SK-N-SH (cell line): ENCODE measurements around the gene DCXR. TPM values are rescaled to one million over a fixed set of nuclear protein-coding genes. Genes with fewer than 3 reads are reported as not detected.

Source experiments
- CTCF ChIA-PET: fragments of 300-600, 350-600 bp; formaldehyde crosslinking; extraction: SDS; loops from one replicate; lab custom pipeline; 2021; lab: Yijun Ruan, JAX
- POLR2A ChIA-PET: fragments of 350-600 bp; sonication (Branson Sonifier 250); formaldehyde crosslinking; extraction: SDS; loops from one replicate; lab custom pipeline; 2020; ENCODE audit warnings: antibody characterized with exemption, inconsistent platforms; lab: Yijun Ruan, JAX
- DNase-seq: peaks from one replicate; pipeline ENCODE4 v3.0.0; 2012
- H2AFZ ChIP-seq: fragments of 200-600 bp; sonication (generic); 2 replicates; pipeline ENCODE4 v1.8.1; 2016; ENCODE audit warnings: antibody characterized with exemption, mild to moderate bottlenecking, low read depth
- H3F3A ChIP-seq: fragments of 200-600 bp; sonication (generic); replicated peaks from 2 replicates; pipeline ENCODE3; 2016; ENCODE audit warnings: antibody characterized with exemption, mild to moderate bottlenecking; ENCODE audit not compliant: insufficient read depth
- H3K27ac ChIP-seq, 2 experiments: fragments of 200-500 bp in 1 of 2; fragments of 200-600 bp in 1 of 2; sonication (Bioruptor generic) in 1 of 2; sonication (generic), shearing (Covaris generic) in 1 of 2; 2 replicates each; pipeline versions ENCODE4 v1.5.1 to v1.6.1; 2014 to 2016; ENCODE audit warnings: low read depth in 2 of 2, inconsistent platforms in 1 of 2, low read length in 1 of 2, mild to moderate bottlenecking in 1 of 2, mixed read lengths in 1 of 2
- H3K27me3 ChIP-seq: fragments of 200-600 bp; sonication (generic), shearing (Covaris generic); 2 replicates; pipeline ENCODE4 v1.6.1; 2016; ENCODE audit warnings: mixed run types; ENCODE audit not compliant: insufficient read depth
- H3K36me3 ChIP-seq, 2 experiments: fragments of 200-500 bp in 1 of 2; fragments of 200-600 bp in 1 of 2; sonication (Bioruptor generic) in 1 of 2; sonication (generic) in 1 of 2; replicated peaks in 1 of 2; 2 replicates each; pipeline versions ENCODE3 to v1.5.1; 2014 to 2016; ENCODE audit warnings: low read length in 1 of 2, mild to moderate bottlenecking in 1 of 2; ENCODE audit not compliant: insufficient read depth in 2 of 2, control insufficient read depth in 1 of 2
- H3K4me1 ChIP-seq, 2 experiments: fragments of 200-500 bp in 1 of 2; fragments of 200-600 bp in 1 of 2; sonication (Bioruptor generic) in 1 of 2; sonication (generic), shearing (Covaris generic) in 1 of 2; 2 replicates each; pipeline versions ENCODE4 v1.5.1 to v1.6.1; 2014 to 2016; ENCODE audit warnings: low read depth in 1 of 2, low read length in 1 of 2, mixed run types in 1 of 2; ENCODE audit not compliant: insufficient read depth in 2 of 2, control insufficient read depth in 1 of 2
- H3K4me2 ChIP-seq: fragments of 200-600 bp; sonication (generic), shearing (Covaris generic); 2 replicates; pipeline ENCODE4 v1.6.1; 2017; ENCODE audit warnings: mixed run types
- H3K4me3 ChIP-seq, 2 experiments: fragments of 200-500 bp in 1 of 2; fragments of 200-600 bp in 1 of 2; sonication (Bioruptor generic) in 1 of 2; sonication (generic), shearing (Covaris generic) in 1 of 2; 2 replicates each; pipeline versions ENCODE4 v1.5.1 to v1.8.1; 2014 to 2016; ENCODE audit warnings: low read depth in 2 of 2, inconsistent platforms in 1 of 2, low read length in 1 of 2, mild to moderate bottlenecking in 1 of 2, mixed read lengths in 1 of 2, moderate library complexity in 1 of 2
- H3K79me2 ChIP-seq: fragments of 200-600 bp; sonication (generic); 2 replicates; pipeline ENCODE4 v1.8.1; 2017; ENCODE audit warnings: mild to moderate bottlenecking; ENCODE audit not compliant: insufficient read depth
- H3K9ac ChIP-seq: fragments of 200-600 bp; sonication (generic); 2 replicates; pipeline ENCODE4 v1.6.1; 2017; ENCODE audit warnings: mixed run types
- H3K9me2 ChIP-seq: fragments of 200-600 bp; sonication (generic); 2 replicates; pipeline ENCODE4 v1.6.1; 2017; ENCODE audit warnings: mixed run types
- H3K9me3 ChIP-seq: fragments of 200-600 bp; sonication (generic); 2 replicates; pipeline ENCODE4 v1.6.1; 2017; ENCODE audit warnings: mixed run types, mild to moderate bottlenecking, moderate library complexity
- H4K20me1 ChIP-seq: fragments of 200-600 bp; sonication (generic); 2 replicates; pipeline ENCODE4 v1.6.1; 2017; ENCODE audit warnings: mild to moderate bottlenecking, mixed run types; ENCODE audit not compliant: insufficient read depth
- ELF1 ChIP-seq: IDR thresholded peaks from 2 replicates; pipeline ENCODE4 v1.4.0; 2012
- FOXJ3 ChIP-seq: sonication (generic); formaldehyde crosslinking; IDR thresholded peaks from 2 replicates; pipeline ENCODE4 v1.5.1; 2020; ENCODE audit warnings: mild to moderate bottlenecking, missing genetic modification reagents
- FOXM1 ChIP-seq: IDR thresholded peaks from 2 replicates; pipeline ENCODE4 v1.4.0; 2012; ENCODE audit warnings: low read depth, mild to moderate bottlenecking
- GABPA ChIP-seq: IDR thresholded peaks from 2 replicates; pipeline ENCODE4 v1.4.0; 2012; ENCODE audit warnings: low read depth, mild to moderate bottlenecking
- JUND ChIP-seq: IDR thresholded peaks from 2 replicates; pipeline ENCODE4 v1.4.0; 2012
- MEF2A ChIP-seq: IDR thresholded peaks from 2 replicates; pipeline ENCODE4 v1.4.0; 2012; ENCODE audit warnings: low read depth, borderline replicate concordance
- NRF1 ChIP-seq: IDR thresholded peaks from 2 replicates; pipeline ENCODE4 v1.6.1; 2012; ENCODE audit warnings: low read depth, mild to moderate bottlenecking, low read length
- RAD21 ChIP-seq: IDR thresholded peaks from 2 replicates; pipeline ENCODE4 v1.6.1; 2012; ENCODE audit warnings: mild to moderate bottlenecking, low read length
- RCOR1 ChIP-seq: fragments of 150-350 bp; IDR thresholded peaks from 2 replicates; pipeline ENCODE4 v1.6.1; 2017; ENCODE audit warnings: antibody characterized with exemption, low read length
- REST ChIP-seq: IDR thresholded peaks from 2 replicates; pipeline ENCODE4 v1.6.1; 2012; ENCODE audit warnings: mild to moderate bottlenecking, low read depth, low read length, moderate library complexity
- RXRA ChIP-seq: IDR thresholded peaks from 2 replicates; pipeline ENCODE4 v1.4.0; 2012; ENCODE audit warnings: low read depth, mild to moderate bottlenecking, borderline replicate concordance
- SIN3A ChIP-seq: IDR thresholded peaks from 2 replicates; pipeline ENCODE4 v1.6.1; 2012; ENCODE audit warnings: low read depth, mild to moderate bottlenecking, low read length, moderate library complexity, borderline replicate concordance
- SMC3 ChIP-seq: IDR thresholded peaks from 2 replicates; pipeline ENCODE4 v1.6.1; 2012; ENCODE audit warnings: low read depth, low read length, improper control_type of control experiment
- USF1 ChIP-seq: IDR thresholded peaks from 2 replicates; pipeline ENCODE4 v1.4.0; 2012; ENCODE audit warnings: low read depth, borderline replicate concordance
- YY1 ChIP-seq: IDR thresholded peaks from 2 replicates; pipeline ENCODE4 v1.4.0; 2012; ENCODE audit warnings: low read depth, mild to moderate bottlenecking
- WGBS: methylation state at CpG from one replicate; pipeline ENCODE4 v1.1.6; 2017; ENCODE audit warnings: low lambda C conversion rate; 5-methylcytosine and 5-hydroxymethylcytosine counted together
- polyA plus RNA-seq, 3 experiments: library from polyadenylated mRNA; depleted of rRNA; stranded (reverse); fragments of >200 nt; gene quantifications; 2 replicates each; pipeline ENCODE4 v1.2.3, GENCODE V29; 2012
- TF ChIP-seq, protein P1 (sequence below): fragments of 200-600 bp; sonication (generic); IDR thresholded peaks from 2 replicates; pipeline ENCODE4 v1.6.1; 2017; ENCODE audit warnings: antibody characterized with exemption, mild to moderate bottlenecking, moderate library complexity

The DCXR gene
- polyA plus RNA-seq, 1 of the 3 experiments (the other 2 are of a cell fraction) = 190 TPM

DNA sequence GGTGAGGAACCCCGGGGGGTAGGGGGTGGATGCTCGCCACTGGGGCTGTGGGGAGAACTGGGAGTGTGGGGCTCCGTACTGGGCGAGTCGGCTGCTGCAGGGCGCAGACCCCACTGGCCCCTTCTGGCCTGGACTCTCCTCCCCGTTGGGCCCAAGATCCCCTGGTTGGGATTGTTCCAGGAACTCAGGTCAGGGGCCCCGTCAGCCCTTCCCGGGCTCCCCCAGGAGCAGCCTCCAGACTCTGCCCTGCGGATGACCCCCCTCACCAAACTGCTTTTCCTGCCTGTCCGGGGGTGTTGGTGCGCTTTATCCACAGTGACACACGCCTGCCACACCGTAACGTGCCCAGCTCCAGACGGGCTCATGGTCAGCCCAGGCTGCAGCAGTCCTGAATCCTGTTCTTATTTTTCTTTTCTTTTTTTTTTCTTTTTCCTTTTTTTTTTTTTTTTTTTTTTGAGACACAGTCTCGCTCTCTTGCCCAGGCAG is 35.9 kb downstream of the DCXR start:
- ChIA-PET POLR2A (no interaction called here), CTCF (interaction anchor here (1.9 to 4.4 kb wide), 2 partner anchors 19 to 41 kb away, joined by 15 to 53 read pairs; partner anchors contain the start of gene NOTUM)
- no peak overlapping the region for H3K27ac ChIP-seq
- peaks cover 28% of the 10 kb centered on the region for H3F3A ChIP-seq
- WGBS = 90% methylated on average over 15 of the region's 17 CpGs
- H3K9me3 ChIP-seq = no peaks in the 10 kb centered on the region
- DNase-seq = no peak
- H3K9ac ChIP-seq = no peak overlapping the region
- H3K4me2 ChIP-seq = no peak overlapping the region
- peaks cover 16% of the 10 kb centered on the region for H3K79me2 ChIP-seq
- H2AFZ ChIP-seq = no peak overlapping the region
- H3K4me3 ChIP-seq = no peak overlapping the region
- H3K36me3 ChIP-seq = no peaks in the 10 kb centered on the region
- H3K4me1 ChIP-seq = peaks cover 4 to 38% of the 10 kb centered on the region in 2 experiments; a peak in 3 of 4 replicates
- TF ChIP-seq RCOR1 (no peak), RAD21 (no peak), JUND (no peak), REST (no peak), GABPA (no peak), YY1 (no peak), MEF2A (no peak), FOXJ3 (CRISPR knock-in tag) (no peak), NRF1 (no peak), RXRA (no peak), SMC3 (no peak), FOXM1 (no peak), USF1 (no peak), ELF1 (no peak), SIN3A (no peak)
- TF ChIP-seq, protein P1, sequence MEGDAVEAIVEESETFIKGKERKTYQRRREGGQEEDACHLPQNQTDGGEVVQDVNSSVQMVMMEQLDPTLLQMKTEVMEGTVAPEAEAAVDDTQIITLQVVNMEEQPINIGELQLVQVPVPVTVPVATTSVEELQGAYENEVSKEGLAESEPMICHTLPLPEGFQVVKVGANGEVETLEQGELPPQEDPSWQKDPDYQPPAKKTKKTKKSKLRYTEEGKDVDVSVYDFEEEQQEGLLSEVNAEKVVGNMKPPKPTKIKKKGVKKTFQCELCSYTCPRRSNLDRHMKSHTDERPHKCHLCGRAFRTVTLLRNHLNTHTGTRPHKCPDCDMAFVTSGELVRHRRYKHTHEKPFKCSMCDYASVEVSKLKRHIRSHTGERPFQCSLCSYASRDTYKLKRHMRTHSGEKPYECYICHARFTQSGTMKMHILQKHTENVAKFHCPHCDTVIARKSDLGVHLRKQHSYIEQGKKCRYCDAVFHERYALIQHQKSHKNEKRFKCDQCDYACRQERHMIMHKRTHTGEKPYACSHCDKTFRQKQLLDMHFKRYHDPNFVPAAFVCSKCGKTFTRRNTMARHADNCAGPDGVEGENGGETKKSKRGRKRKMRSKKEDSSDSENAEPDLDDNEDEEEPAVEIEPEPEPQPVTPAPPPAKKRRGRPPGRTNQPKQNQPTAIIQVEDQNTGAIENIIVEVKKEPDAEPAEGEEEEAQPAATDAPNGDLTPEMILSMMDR = no peak
- H4K20me1 ChIP-seq = no peaks in the 10 kb centered on the region
- no peaks in the 10 kb centered on the region for H3K27me3 ChIP-seq
- H3K9me2 ChIP-seq = no peaks in the 10 kb centered on the region
